Frontal cortex (tissue), 4 donors: ENCODE data around the gene RAD21L1. TPM values are rescaled to one million over a fixed set of nuclear protein-coding genes. Genes with fewer than 3 reads are reported as not detected.
A peak's percentile ranks its signal among the peaks of the same experiment; 100 is the strongest.

Experiments used
- DNase-seq, 2 donors: peaks; one replicate each; pipeline ENCODE4 v3.0.0; 2012; ENCODE audit warnings: low spot score in 2 of 2
- FAIRE-seq: peaks from 2 replicates; lab custom pipeline; 2012; peaks lifted over from hg19 to GRCh38; lab: Jason Lieb, UNC
- total RNA-seq: library from RNA; depleted of rRNA; stranded (reverse); fragments of >200 nt; gene quantifications from one replicate; pipeline ENCODE4 v1.2.3, GENCODE V29; 2014
- donor health status: control.
- donor health status: control.
- donor health status: control.

RAD21L1 gene
- under 0.01 TPM for total RNA-seq

- FAIRE-seq, result no peak
- DNase-seq, result peak; percentile 77 to 92
These were observed at the start of gene RAD21L1 for GRCh38 chr20:1225783-1226654. TSS of gene RAD21L1 (plus strand) at chr20:1226044. CDS start at chr20:1228454, 2,410 bp downstream.

- FAIRE-seq, result no peak
- DNase-seq, result no peak
These were observed 48.2 kb upstream of the RAD21L1 start for GRCh38 chr20:1177680-1178079.

GRCh38 chr20:1178103-1178502 lies 47.7 kb upstream of the RAD21L1 start:
- DNase-seq (no peak), FAIRE-seq (no peak)

GRCh38 chr20:1178623-1179022 lies 47.2 kb upstream of the RAD21L1 start:
- FAIRE-seq (no peak), DNase-seq (no peak)

- no peak for FAIRE-seq
- DNase-seq, result no peak
These were observed 44.9 kb upstream of the RAD21L1 start for GRCh38 chr20:1180949-1181348.

- DNase-seq (no peak), FAIRE-seq (no peak)
These were observed 43.7 kb upstream of the RAD21L1 start for GRCh38 chr20:1182106-1182505.

- FAIRE-seq (no peak), DNase-seq (no peak)
These were observed 42.7 kb upstream of the RAD21L1 start for GRCh38 chr20:1183153-1183552.

GRCh38 chr20:1184260-1184637 lies 41.6 kb upstream of the RAD21L1 start:
- DNase-seq (no peak), FAIRE-seq (no peak)

GRCh38 chr20:1184638-1185315 lies 41.1 kb upstream of the RAD21L1 start, which contains the start of gene TMEM74B:
TSS of gene TMEM74B (minus strand) at chr20:1184981. CDS start at chr20:1183801, 1,180 bp downstream.
- FAIRE-seq, result no peak
- DNase-seq, result no peak

- no peak for FAIRE-seq
These were observed 40.5 kb upstream of the RAD21L1 start for GRCh38 chr20:1185316-1185741.

GRCh38 chr20:1185790-1186334 lies 40.0 kb upstream of the RAD21L1 start:
- DNase-seq, result peak in 1 of 2 donors; percentile 48
- FAIRE-seq, result no peak

More at GRCh38 chr20:1185316-1185741, 40.5 kb upstream of the RAD21L1 start:
- DNase-seq, result peak in 1 of 2 donors; percentile 49

- FAIRE-seq (no peak), DNase-seq (no peak)
These were observed 39.4 kb upstream of the RAD21L1 start for GRCh38 chr20:1186367-1186991.

GRCh38 chr20:1187605-1188171 lies 38.2 kb upstream of the RAD21L1 start:
- DNase-seq, result no peak
- FAIRE-seq, result no peak

GRCh38 chr20:1188347-1188746 lies 37.5 kb upstream of the RAD21L1 start:
- FAIRE-seq, result no peak

GRCh38 chr20:1189827-1190226 lies 36.0 kb upstream of the RAD21L1 start:
- no peak for DNase-seq
- no peak for FAIRE-seq

More at GRCh38 chr20:1188347-1188746, 37.5 kb upstream of the RAD21L1 start:
- DNase-seq, result no peak

GRCh38 chr20:1190847-1191246 lies 35.0 kb upstream of the RAD21L1 start:
- no peak for FAIRE-seq
- DNase-seq, result no peak

GRCh38 chr20:1191299-1191698 lies 34.5 kb upstream of the RAD21L1 start:
- DNase-seq (no peak), FAIRE-seq (no peak)

- FAIRE-seq (no peak), DNase-seq (no peak)
These were observed 30.6 kb upstream of the RAD21L1 start for GRCh38 chr20:1195226-1195625.

- FAIRE-seq (no peak), DNase-seq (no peak)
These were observed 29.2 kb upstream of the RAD21L1 start for GRCh38 chr20:1196634-1197033.

- DNase-seq, result no peak
- FAIRE-seq, result no peak
These were observed 28.0 kb upstream of the RAD21L1 start for GRCh38 chr20:1197801-1198200.
